GM12872 (cell line): ENCODE measurements around the gene PRKD1.

Experiments used
- TF ChIP-seq, protein P1 (sequence below): IDR thresholded peaks from 3 replicates; pipeline ENCODE4 v1.5.1; 2011; ENCODE audit warnings: low read depth, mild to moderate bottlenecking, low read length, moderate library complexity; ENCODE audit not compliant: insufficient read depth

PRKD1 gene

DNA sequence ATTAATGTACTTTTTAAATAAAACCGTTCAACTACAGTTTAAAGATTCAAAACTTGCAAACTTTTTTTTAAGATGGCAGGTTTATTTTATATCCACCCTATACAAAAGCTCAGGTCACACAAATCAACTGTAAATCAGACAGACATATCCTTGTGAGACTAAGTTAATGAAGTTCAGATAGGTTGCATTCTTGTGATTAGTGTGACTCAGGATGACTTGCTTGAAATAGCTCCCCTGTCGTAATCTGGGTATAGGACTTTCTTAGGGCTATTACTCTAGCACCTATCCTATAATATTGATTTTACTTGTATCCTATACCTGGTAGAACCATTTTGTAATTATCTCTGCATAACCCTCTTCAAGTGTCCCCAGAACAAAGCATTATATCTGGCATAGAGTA, 9.5 kb upstream of the PRKD1 start:
- TF ChIP-seq, protein P1, sequence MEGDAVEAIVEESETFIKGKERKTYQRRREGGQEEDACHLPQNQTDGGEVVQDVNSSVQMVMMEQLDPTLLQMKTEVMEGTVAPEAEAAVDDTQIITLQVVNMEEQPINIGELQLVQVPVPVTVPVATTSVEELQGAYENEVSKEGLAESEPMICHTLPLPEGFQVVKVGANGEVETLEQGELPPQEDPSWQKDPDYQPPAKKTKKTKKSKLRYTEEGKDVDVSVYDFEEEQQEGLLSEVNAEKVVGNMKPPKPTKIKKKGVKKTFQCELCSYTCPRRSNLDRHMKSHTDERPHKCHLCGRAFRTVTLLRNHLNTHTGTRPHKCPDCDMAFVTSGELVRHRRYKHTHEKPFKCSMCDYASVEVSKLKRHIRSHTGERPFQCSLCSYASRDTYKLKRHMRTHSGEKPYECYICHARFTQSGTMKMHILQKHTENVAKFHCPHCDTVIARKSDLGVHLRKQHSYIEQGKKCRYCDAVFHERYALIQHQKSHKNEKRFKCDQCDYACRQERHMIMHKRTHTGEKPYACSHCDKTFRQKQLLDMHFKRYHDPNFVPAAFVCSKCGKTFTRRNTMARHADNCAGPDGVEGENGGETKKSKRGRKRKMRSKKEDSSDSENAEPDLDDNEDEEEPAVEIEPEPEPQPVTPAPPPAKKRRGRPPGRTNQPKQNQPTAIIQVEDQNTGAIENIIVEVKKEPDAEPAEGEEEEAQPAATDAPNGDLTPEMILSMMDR, result no peak

DNA sequence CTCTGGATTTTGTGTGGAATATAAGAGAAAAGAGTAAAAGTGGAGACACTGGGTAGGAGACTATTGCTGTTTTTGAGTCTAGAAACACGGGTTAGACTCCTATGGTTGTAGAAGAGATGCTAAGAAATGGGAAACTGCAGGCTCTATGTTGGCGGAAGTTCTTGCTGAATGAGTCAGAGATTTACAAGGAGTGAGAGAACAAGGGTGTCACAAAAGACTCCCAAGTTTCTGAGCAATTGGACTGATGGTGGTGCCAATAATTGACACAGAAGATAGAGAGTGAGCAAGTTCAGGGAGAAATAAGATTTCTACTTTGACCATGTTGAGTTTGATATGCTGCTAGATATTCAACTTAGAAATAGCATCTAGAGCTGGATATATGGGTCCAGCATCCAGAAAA, 2.6 kb upstream of the PRKD1 start:
- TF ChIP-seq, protein P1, result no peak

DNA sequence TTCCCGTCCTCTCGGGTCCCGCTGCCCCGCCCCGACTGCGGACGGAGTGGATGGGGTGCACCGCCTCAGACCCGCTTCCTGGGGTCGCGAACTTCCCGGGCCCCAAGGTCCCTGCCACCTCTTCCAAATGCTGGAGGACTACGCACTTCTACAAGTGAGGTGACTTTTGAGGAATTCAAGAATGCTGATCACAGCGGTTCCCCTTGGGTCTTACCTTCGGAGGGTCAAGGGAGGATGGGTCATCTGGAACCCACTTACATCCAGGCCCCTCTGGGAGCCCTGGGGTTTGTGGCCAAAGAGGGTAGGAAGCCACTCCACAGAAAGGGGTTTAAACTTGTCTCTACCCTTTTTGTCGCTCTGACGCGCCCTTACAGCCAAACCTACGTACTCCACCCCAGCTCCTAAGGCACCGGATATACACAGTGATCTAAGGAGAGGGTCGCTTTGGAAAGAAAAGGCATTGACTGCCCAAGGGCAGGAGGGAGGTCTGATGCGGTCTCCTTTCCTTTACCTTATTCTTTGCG, 532 bp upstream of the PRKD1 start:
- TF ChIP-seq, protein P1, result no peak

DNA sequence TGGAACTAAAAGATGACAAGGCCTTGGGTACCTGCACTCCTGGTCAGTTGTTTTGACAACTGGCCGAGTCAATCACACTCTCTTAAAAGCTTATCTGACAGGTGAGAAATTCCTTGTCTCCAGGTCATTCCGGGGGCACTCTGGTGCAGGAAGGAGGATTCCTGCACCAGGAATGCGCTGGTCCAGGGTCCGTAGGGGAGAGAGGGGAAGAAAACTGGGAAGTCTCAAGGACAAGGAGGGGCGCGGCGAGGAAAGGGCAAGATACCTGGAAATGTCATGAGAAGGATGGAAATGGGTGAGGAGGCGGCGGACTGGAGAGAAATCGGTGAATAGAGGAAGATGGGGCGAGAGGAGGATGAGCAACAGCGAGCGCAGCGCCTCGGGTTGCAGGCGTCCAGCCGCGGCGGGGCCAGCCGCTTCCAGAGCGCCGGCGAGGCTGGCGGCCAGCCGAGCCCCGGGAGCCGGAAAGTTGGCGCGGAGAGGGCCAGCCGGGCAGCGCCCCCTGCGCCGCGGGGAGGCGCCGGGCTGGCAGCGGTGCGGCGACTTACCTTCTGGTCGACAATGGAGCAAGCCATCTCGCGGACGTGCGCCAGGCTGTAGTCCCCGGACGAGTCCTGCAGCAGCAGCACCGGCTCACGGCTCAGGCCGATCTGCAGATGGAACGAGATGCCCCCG, 809 bp downstream of the PRKD1 start:
- TF ChIP-seq, protein P1, result no peak

DNA sequence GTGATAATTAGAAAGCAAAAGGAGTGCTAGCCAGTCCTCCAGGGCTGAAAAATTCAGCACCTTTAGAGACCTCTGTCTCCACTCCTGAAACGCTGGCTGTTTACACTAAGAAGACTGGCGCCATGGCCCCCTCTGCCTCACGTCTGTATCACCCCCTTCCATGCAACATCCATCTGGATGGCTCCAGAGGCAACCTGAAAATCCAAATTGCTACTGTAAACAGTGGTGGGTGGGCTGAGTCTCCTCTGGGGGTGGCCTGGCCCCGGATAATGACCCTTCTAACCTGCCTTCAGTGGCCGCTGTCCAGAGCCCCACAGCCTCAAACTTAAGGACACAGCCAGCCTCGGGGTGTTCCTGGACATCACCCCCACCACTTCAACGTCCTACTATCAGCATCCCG, 1.4 kb downstream of the PRKD1 start:
- TF ChIP-seq, protein P1, result no peak

DNA sequence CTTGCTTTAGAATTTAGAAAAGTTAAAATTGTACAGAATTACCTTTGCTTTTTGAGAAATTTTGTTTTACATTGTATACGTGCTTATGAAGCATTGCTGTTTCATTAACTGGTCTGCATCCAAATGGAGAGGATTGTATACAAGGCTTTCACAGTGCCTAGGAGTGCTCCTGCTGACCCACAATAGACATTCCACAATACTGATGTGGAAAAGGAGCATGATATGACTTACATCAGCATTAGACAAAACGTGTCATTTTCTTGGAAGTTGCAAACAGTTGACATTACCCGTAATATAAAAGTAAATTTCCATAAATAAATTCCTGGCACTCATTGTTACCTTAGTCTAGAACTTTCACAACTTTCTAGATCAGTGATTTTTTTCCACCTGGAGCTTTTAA, 1.9 kb downstream of the PRKD1 start:
- TF ChIP-seq, protein P1, result no peak

DNA sequence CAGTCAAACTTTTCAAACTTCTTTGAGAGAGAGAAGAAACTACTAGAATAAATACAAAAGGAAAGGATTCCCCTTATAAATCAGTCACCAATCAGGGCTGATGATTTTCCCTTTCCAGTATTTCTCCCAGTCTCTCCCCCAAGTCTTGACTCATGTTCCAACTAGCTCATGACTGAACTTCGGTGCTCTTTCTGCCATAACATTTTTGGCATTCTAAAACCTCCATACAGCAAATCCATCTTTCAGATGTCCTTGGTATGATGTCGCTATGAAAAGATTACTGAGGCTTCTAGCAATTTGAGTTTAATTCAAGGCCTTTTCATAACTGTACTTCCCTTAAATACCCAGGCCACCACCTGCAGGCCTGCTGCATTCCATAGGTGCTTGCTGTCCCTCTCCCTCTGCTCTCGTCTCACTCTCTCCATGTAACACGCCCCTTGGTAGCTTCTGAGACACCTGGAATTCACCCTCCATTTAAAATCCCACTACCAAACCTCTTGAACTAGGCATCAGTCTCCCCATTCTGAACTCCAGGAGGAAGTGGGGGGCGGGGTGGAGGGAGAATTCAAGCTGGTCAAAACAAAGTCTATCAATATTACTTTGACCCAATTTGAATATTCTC, 2.4 kb downstream of the PRKD1 start:
- TF ChIP-seq, protein P1, result no peak
